Nucleus accumbens (tissue), 56 donors: ENCODE data around the gene LDLRAD2.
"Not testable (repeated sequence)": the region's sequence is repeated elsewhere in the genome, so short reads cannot be mapped to it uniquely, and the experiment has no call there.

ENCODE experiments used
- DNase-seq, 56 donors: peaks; one replicate each; lab custom pipeline; 2025; lab: John Stamatoyannopoulos, UW

Gene LDLRAD2

GRCh38 chr1:21782868-21783678, 29.0 kb upstream of the LDLRAD2 start, which contains the start of gene USP48:
USP48 (minus strand) TSS chr1:21783149; CDS start chr1:21782957, 192 bp downstream.
- DNase-seq, result peak; percentile 13 to 98 (median 94)

GRCh38 chr1:21783679-21784603, 28.1 kb upstream of the LDLRAD2 start:
- peak in 4 of 56 donors; percentile 14 to 95 (median 40) for DNase-seq

- DNase-seq, result not testable (repeated sequence)
These were observed 26.3 kb upstream of the LDLRAD2 start for GRCh38 chr1:21785764-21786163.

GRCh38 chr1:21786640-21787039, 25.4 kb upstream of the LDLRAD2 start:
- no peak for DNase-seq

- no peak for DNase-seq
These were observed 19.0 kb upstream of the LDLRAD2 start for GRCh38 chr1:21793104-21793503.

GRCh38 chr1:21794656-21795055, 17.4 kb upstream of the LDLRAD2 start:
- no peak for DNase-seq

GRCh38 chr1:21795075-21795474, 17.0 kb upstream of the LDLRAD2 start:
- no peak for DNase-seq

- DNase-seq, result no peak
These were observed 12.3 kb upstream of the LDLRAD2 start for GRCh38 chr1:21799730-21800129.

- no peak for DNase-seq
These were observed 11.0 kb upstream of the LDLRAD2 start for GRCh38 chr1:21801100-21801499.

- no peak for DNase-seq
These were observed 7.5 kb upstream of the LDLRAD2 start for GRCh38 chr1:21804536-21804935.

GRCh38 chr1:21813542-21813941, 1.5 kb downstream of the LDLRAD2 start:
- no peak for DNase-seq

GRCh38 chr1:21814241-21814918, 2.3 kb downstream of the LDLRAD2 start:
- DNase-seq, result peak in 2 of 56 donors; percentile 4 to 5

- no peak for DNase-seq
These were observed 3.0 kb downstream of the LDLRAD2 start for GRCh38 chr1:21814981-21815582.

- DNase-seq, result no peak
These were observed 3.8 kb downstream of the LDLRAD2 start for GRCh38 chr1:21815724-21816321.

GRCh38 chr1:21816602-21817302, 4.7 kb downstream of the LDLRAD2 start:
- no peak for DNase-seq

GRCh38 chr1:21818656-21819055, 6.6 kb downstream of the LDLRAD2 start:
- DNase-seq, result no peak

- no peak for DNase-seq
These were observed 8.7 kb downstream of the LDLRAD2 start for GRCh38 chr1:21820597-21821232.

GRCh38 chr1:21821385-21822019, 9.4 kb downstream of the LDLRAD2 start:
- DNase-seq, result no peak
